Right atrium auricular region (tissue), 2 donors: Measurements from ENCODE around the gene WTAP. TPM values are rescaled to one million over a fixed set of nuclear protein-coding genes. Genes with fewer than 3 reads are reported as not detected.
"Not testable (repeated sequence)": the region's sequence is repeated elsewhere in the genome, so short reads cannot be mapped to it uniquely, and the experiment has no call there.

Experiments
- DNase-seq: peaks from one replicate; pipeline ENCODE4 v3.0.0-alpha.2; 2019; ENCODE audit warnings: low spot score
- H3K27ac ChIP-seq, 2 donors: fragments of 200-600 bp; sonication (generic); 1 replicate in 1 of 2; 2 replicates in 1 of 2; pipeline ENCODE4 v1.5.1; 2016 to 2019
- H3K27me3 ChIP-seq, 2 donors: fragments of 200-600 bp; sonication (generic); one replicate each; pipeline versions ENCODE4 v1.5.1 to v1.6.0; 2017 to 2019
- H3K36me3 ChIP-seq: fragments of 200-600 bp; sonication (generic); one replicate; pipeline ENCODE4 v1.5.1; 2016
- H3K4me1 ChIP-seq, 2 donors: fragments of 200-600 bp; sonication (generic); one replicate each; pipeline versions ENCODE4 v1.5.1 to v1.6.0; 2017 to 2019
- H3K4me3 ChIP-seq, 2 donors: fragments of 200-600 bp; sonication (generic); 1 replicate in 1 of 2; 2 replicates in 1 of 2; pipeline ENCODE4 v1.5.1; 2017 to 2019; ENCODE audit warnings: mild to moderate bottlenecking in 1 of 2, moderate library complexity in 1 of 2
- H3K9me3 ChIP-seq, 2 donors: fragments of 200-600 bp; sonication (generic); one replicate each; pipeline ENCODE4 v1.5.1; 2019
- total RNA-seq, 2 donors: library from RNA; depleted of rRNA; stranded (reverse); fragments of >200 nt; gene quantifications; one replicate each; pipeline ENCODE4 v1.1.0, GENCODE V29; 2016
- TF ChIP-seq, protein P1 (sequence below), 2 donors: fragments of 200-600 bp; sonication (generic); IDR thresholded peaks; one replicate each; pipeline ENCODE4 v1.5.1; 2019; ENCODE audit warnings: antibody characterized with exemption in 2 of 2

Gene WTAP
- total RNA-seq, 2 donors from 2014 or later, result 43.4 to 45.3 TPM

DNA sequence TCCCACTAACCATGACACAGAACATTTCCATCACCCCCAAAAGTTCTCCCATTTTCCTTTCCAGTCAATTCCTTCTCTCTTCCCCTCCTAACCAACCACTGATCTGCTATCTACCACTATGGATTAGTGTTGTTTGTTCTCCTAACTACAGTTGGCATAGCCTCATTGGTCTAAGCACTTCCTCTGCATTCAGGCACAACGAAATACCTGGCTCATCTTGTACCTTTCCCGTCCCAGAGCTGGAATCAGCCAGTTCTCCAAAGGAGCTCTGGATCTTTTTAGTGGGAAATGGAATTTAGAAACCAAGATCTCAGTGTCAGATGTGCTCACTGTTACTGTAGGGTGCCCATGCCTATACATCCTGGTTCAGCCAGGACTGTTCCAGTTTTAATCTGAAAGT is 4.0 kb upstream of the WTAP start:
- peaks cover 0 to 10% of the 10 kb centered on the region in 2 donors for H3K4me1 ChIP-seq
- no peak overlapping the region for H3K4me3 ChIP-seq
- no peak overlapping the region for H3K27ac ChIP-seq
- TF ChIP-seq, protein P1, sequence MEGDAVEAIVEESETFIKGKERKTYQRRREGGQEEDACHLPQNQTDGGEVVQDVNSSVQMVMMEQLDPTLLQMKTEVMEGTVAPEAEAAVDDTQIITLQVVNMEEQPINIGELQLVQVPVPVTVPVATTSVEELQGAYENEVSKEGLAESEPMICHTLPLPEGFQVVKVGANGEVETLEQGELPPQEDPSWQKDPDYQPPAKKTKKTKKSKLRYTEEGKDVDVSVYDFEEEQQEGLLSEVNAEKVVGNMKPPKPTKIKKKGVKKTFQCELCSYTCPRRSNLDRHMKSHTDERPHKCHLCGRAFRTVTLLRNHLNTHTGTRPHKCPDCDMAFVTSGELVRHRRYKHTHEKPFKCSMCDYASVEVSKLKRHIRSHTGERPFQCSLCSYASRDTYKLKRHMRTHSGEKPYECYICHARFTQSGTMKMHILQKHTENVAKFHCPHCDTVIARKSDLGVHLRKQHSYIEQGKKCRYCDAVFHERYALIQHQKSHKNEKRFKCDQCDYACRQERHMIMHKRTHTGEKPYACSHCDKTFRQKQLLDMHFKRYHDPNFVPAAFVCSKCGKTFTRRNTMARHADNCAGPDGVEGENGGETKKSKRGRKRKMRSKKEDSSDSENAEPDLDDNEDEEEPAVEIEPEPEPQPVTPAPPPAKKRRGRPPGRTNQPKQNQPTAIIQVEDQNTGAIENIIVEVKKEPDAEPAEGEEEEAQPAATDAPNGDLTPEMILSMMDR (IDR thresholded peaks at IDR 0.05), result no peak
- H3K36me3 ChIP-seq, result no peaks in the 10 kb centered on the region
- no peak for DNase-seq
- no peaks in the 10 kb centered on the region for H3K27me3 ChIP-seq
- no peaks in the 10 kb centered on the region for H3K9me3 ChIP-seq

DNA sequence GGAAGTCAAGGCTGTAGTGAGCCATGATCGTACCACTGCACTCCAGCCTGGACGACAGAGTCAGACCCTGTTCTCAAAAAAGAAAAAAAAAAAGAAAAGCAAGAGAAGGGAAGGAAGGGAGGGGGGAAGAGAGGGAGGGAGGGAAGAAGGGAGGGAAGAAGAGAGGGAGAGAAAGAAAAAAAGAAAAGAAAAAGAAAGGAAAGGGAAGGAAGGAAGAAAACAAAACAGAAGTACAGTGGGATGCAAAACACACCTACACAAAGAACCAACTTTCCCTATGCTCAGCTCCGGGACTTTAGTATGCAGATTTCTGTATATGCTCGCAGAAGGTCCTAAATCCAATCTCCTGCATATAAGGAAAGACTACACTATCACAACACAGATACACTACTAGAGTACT is 2.5 kb upstream of the WTAP start:
- DNase-seq, result no peak
- H3K27ac ChIP-seq, result no peak overlapping the region
- H3K9me3 ChIP-seq, result no peaks in the 10 kb centered on the region
- no peak overlapping the region for H3K4me3 ChIP-seq
- H3K27me3 ChIP-seq, result no peaks in the 10 kb centered on the region
- TF ChIP-seq, protein P1 (IDR thresholded peaks at IDR 0.05), result no peak
- peaks cover 0 to 25% of the 10 kb centered on the region in 2 donors for H3K4me1 ChIP-seq
- H3K36me3 ChIP-seq, result no peaks in the 10 kb centered on the region

DNA sequence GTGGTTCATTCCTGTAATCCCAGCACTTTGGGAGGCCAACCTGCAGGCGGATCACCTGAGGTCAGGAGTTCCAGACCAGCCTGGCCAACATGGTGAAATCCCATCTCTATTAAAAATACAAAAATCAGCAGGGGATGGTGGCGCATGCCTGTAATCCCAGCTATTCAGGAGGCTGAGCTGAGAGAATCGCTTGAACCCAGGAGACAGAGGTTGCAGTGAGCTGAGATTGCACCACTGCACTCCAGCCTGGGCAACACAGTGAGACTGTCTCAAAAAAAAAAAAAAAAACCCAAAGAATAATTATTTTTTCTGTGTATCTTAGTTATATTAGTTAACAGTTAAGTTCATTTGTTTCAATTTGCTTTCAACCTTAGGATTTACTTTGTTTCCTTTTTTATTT is 2.1 kb upstream of the WTAP start:
- peaks cover 0 to 30% of the 10 kb centered on the region in 2 donors for H3K4me1 ChIP-seq
- H3K27ac ChIP-seq, result not testable (repeated sequence)

DNA sequence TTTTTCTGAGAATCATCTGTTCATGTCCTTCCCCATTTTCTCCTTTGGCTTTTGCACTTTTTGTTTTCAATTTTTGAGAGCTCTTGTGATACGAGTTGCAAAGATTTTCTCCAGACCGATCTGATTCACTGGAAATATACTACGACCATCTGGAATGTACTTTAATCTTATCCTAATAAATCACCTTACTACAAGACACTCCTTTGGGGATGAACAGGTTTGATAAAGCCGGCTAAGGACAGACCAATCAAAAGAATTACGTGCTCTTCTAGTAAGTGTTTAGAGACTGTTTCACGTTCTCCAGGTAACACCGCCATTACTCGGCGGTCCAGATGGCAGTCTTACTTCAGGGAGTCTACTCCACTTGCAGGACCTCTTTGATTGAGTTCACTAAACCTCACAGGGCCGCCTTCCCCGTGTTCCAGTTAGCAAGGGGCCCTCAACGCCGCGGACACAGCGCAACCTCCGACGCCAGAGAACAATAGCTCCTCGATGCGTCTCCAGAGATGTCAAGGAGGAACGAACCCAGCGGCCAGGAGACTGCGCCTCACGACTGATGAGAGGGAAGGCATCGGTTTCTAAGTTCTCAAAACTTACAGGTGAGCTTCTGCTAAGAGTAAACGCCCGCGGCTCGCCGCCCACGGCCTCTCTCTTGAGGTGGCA is 920 bp upstream of the WTAP start:
- H3K9me3 ChIP-seq, result no peaks in the 10 kb centered on the region
- H3K27ac ChIP-seq, result peak overlapping the region; percentile 97 to 100
- TF ChIP-seq, protein P1 (IDR thresholded peaks at IDR 0.05), result no peak
- peak; percentile 73 for DNase-seq
- no peaks in the 10 kb centered on the region for H3K36me3 ChIP-seq
- H3K4me1 ChIP-seq, result peaks cover 0 to 42% of the 10 kb centered on the region in 2 donors
- H3K4me3 ChIP-seq, result peak overlapping the region; percentile 59 to 87
- no peaks in the 10 kb centered on the region for H3K27me3 ChIP-seq

More for the DNA sequence above, 2.1 kb upstream of the WTAP start:
- not testable (repeated sequence) for H3K27me3 ChIP-seq, DNase-seq, H3K4me3 ChIP-seq, H3K9me3 ChIP-seq, H3K36me3 ChIP-seq

DNA sequence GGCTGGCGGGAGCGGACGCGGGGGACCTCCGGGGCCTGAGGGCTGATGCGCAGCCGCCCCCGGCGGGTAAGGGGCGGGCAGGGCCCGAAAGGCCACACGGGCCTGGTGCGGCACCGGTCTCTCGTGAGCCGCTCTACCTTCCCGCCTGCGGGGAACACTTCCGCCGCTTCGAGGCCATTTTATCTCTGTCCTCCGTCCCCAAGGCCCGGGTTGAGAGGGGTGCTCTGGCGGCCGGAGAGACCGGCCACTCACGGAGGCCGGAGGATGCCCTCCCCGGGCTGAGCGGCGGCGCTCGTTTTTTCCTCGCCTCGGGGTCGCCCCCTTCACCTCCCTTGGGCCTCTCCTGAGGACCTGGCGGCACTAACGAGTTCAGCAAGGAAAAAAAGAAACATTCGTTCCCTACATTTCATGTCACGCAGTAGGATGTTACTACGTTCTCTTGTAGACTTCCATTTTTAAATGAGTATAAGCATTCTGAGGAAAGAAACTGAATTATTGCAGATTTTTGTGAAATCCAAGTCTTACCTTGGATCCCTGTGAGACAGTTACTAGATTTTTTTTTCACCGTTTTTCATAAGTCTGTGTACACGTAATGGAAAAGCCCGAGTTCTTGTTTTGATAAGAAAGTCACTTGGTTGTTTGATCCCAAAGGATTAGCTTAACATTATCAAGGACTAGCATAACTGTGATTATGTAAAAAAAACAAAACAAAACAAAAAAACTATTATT is 575 bp downstream of the WTAP start:
- TF ChIP-seq, protein P1 (IDR thresholded peaks at IDR 0.05), result no peak
- Histone ChIP-seq H3K4me3 (peak overlapping the region; percentile 59 to 87), H3K36me3 (no peaks in the 10 kb centered on the region), H3K4me1 (peaks cover 0 to 54% of the 10 kb centered on the region in 2 donors), H3K27ac (peak overlapping the region; percentile 97 to 100), H3K27me3 (no peaks in the 10 kb centered on the region), H3K9me3 (no peaks in the 10 kb centered on the region)
- no peak for DNase-seq

DNA sequence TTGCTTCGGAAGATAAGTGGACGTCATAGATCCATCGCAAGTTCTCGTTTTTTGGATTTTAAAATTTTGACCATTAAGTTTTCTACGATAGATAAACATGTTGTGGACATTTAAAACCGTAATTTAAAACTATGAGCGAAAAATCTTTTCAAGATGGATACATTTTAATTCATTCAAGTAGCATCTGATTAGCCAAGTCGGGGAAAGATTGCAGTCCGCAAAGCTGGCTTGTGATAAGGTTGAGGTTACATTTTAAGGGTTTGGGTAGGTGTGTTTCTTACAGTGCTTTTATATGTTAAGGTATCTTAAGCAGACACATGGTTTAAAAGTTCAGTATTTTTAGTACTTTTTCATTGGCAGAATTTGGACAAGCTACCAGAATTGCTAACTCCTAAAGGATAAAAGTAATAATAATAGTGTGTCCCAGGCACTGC is 1.2 kb downstream of the WTAP start:
- no peaks in the 10 kb centered on the region for H3K27me3 ChIP-seq
- peak overlapping the region; percentile 97 to 100 for H3K27ac ChIP-seq
- H3K4me1 ChIP-seq, result peaks cover 0 to 58% of the 10 kb centered on the region in 2 donors
- no peaks in the 10 kb centered on the region for H3K9me3 ChIP-seq
- DNase-seq, result no peak
- H3K36me3 ChIP-seq, result no peaks in the 10 kb centered on the region
- TF ChIP-seq, protein P1 (IDR thresholded peaks at IDR 0.05), result no peak
- H3K4me3 ChIP-seq, result peak overlapping the region; percentile 59 to 87
